ENCODE measurements around the gene BRD1. TPM values are rescaled to one million over a fixed set of nuclear protein-coding genes. Genes with fewer than 3 reads are reported as not detected.
"Not testable (repeated sequence)": the region's sequence is repeated elsewhere in the genome, so short reads cannot be mapped to it uniquely, and the experiment has no call there.

Gene BRD1
- total RNA-seq, 1 donor from 2014 or later = 40.3 TPM

DNA sequence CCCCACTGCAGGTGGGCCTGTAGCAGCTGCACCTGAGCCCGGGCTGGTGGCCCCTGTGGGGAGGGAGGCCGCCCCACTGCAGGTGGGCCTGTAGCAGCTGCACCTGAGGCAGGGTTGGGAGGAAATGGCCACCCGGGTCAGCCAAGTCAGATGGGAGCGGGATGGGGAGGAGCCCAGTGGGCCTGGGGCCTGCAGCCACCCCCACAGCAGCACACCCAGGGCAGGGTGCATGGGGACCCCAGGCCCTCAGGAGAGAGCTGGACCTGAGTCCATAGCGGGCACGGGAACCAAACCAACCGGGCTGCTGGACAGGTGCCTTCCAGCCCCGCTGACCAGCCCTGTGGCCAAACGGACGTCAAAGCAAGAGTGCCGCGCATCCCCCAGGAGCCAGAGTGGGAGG is 61.7 kb downstream of the BRD1 start:
- TF ChIP-seq, protein P1, sequence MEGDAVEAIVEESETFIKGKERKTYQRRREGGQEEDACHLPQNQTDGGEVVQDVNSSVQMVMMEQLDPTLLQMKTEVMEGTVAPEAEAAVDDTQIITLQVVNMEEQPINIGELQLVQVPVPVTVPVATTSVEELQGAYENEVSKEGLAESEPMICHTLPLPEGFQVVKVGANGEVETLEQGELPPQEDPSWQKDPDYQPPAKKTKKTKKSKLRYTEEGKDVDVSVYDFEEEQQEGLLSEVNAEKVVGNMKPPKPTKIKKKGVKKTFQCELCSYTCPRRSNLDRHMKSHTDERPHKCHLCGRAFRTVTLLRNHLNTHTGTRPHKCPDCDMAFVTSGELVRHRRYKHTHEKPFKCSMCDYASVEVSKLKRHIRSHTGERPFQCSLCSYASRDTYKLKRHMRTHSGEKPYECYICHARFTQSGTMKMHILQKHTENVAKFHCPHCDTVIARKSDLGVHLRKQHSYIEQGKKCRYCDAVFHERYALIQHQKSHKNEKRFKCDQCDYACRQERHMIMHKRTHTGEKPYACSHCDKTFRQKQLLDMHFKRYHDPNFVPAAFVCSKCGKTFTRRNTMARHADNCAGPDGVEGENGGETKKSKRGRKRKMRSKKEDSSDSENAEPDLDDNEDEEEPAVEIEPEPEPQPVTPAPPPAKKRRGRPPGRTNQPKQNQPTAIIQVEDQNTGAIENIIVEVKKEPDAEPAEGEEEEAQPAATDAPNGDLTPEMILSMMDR (IDR thresholded peaks at IDR 0.05; ENCODE audit: unreplicated experiment) = no peak
- DNase-seq (ENCODE audit: low spot score) = no peak
- peaks cover 1% of the 10 kb centered on the region for H3K27me3 Mint-ChIP-seq (ENCODE audit: unreplicated experiment)
- peaks cover 7% of the 10 kb centered on the region for H3K9me3 Mint-ChIP-seq (ENCODE audit: unreplicated experiment)
- H3K36me3 Mint-ChIP-seq (ENCODE audit: low read depth, unreplicated experiment) = peaks cover 7% of the 10 kb centered on the region
- no peak overlapping the region for H3K27ac Mint-ChIP-seq (ENCODE audit: unreplicated experiment)
- no peaks in the 10 kb centered on the region for H3K4me1 Mint-ChIP-seq (ENCODE audit: unreplicated experiment)
- H3K4me3 Mint-ChIP-seq (ENCODE audit: unreplicated experiment) = no peak overlapping the region

DNA sequence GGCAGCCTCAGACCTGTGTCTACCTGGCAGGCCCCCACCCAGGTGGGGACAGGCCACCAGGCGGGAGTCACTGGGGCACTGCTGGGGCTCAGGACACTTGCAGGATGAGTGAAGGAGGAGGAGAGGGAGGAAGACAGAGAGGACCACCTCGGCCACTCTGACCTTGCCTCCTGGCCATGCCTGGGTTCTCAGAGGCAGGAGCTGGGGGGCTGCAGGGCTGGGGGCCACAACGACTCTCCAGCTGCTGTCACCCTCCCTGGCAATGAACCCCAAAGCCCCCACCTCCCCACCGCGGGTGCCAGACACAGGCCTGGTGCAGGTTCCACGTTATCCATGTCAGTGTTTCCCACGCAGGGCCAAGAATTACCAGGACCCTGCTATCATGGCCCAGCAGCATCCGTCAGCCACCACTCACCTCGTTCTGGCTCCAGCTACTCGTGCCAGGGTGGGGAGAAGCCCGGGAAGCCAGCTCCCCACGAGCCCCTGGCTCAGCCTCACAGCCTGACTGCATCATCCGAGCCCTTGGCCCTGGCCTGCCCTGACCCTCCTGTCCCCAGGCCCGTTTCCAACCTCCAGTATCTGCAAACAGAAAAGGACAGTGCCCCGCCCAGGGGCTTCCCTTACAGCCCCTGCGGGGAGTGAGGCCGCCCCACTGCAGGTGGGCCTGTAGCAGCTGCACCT is 62.4 kb downstream of the BRD1 start:
- H3K27ac Mint-ChIP-seq (ENCODE audit: unreplicated experiment) = no peak overlapping the region
- H3K4me3 Mint-ChIP-seq (ENCODE audit: unreplicated experiment) = no peak overlapping the region
- no peak for DNase-seq (ENCODE audit: low spot score)
- TF ChIP-seq, protein P1 (IDR thresholded peaks at IDR 0.05; ENCODE audit: unreplicated experiment) = no peak
- H3K4me1 Mint-ChIP-seq (ENCODE audit: unreplicated experiment) = peaks cover 4% of the 10 kb centered on the region
- peaks cover 7% of the 10 kb centered on the region for H3K36me3 Mint-ChIP-seq (ENCODE audit: low read depth, unreplicated experiment)
- peaks cover 1% of the 10 kb centered on the region for H3K27me3 Mint-ChIP-seq (ENCODE audit: unreplicated experiment)
- H3K9me3 Mint-ChIP-seq (ENCODE audit: unreplicated experiment) = peaks cover 7% of the 10 kb centered on the region

DNA sequence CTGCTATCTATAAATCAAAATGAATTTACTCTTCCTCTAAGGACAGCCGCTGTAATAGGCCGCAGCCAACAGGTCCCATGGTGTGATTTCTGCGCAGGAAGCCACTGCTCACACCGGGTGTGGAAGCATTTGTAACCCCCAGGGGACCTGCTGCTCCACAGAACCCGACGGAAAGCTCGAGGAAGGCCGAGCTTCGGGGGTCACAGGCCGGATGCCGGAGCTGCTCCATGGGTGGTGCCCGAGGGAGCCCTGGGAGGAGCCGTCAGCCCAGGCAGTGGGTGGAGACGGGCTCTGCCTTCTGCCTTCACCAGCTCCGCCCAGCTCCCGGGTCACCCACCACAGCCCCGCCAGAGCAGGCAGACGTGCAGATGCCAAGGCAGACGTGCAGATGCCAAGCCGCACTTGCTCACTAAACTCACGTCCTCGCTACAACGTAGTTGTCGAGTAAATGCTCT is 63.5 kb downstream of the BRD1 start:
- Mint-ChIP-seq H3K36me3 (ENCODE audit: low read depth, unreplicated experiment) (peaks cover 7% of the 10 kb centered on the region), H3K9me3 (ENCODE audit: unreplicated experiment) (peaks cover 7% of the 10 kb centered on the region), H3K4me3 (ENCODE audit: unreplicated experiment) (no peak overlapping the region), H3K27ac (ENCODE audit: unreplicated experiment) (no peak overlapping the region), H3K4me1 (ENCODE audit: unreplicated experiment) (peaks cover 8% of the 10 kb centered on the region), H3K27me3 (ENCODE audit: unreplicated experiment) (peaks cover 1% of the 10 kb centered on the region)
- TF ChIP-seq, protein P1 (IDR thresholded peaks at IDR 0.05; ENCODE audit: unreplicated experiment) = no peak
- no peak for DNase-seq (ENCODE audit: low spot score)

DNA sequence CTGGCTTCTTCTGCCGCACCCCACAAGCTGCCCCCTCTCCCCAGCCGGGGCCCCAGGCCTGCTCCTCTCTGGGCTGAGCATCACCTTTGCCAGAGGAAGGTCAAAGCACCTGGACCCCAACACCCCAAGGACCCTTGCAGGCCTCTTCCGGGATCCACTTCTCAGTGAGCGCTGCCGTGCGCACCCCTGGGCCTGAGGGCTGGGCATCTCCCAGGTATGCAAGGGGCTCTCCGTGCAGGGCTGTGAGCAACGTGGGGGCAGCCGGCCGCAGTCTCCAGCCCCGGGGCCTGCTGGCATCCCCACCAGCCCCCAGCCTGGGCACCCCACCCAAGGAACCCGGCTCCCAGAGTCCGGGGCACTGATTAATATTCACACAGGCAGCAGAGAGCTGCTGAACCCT is 64.0 kb downstream of the BRD1 start:
- Mint-ChIP-seq H3K4me1 (ENCODE audit: unreplicated experiment) (peaks cover 8% of the 10 kb centered on the region), H3K27ac (ENCODE audit: unreplicated experiment) (no peak overlapping the region), H3K4me3 (ENCODE audit: unreplicated experiment) (no peak overlapping the region), H3K27me3 (ENCODE audit: unreplicated experiment) (peaks cover 1% of the 10 kb centered on the region), H3K9me3 (ENCODE audit: unreplicated experiment) (peaks cover 7% of the 10 kb centered on the region), H3K36me3 (ENCODE audit: low read depth, unreplicated experiment) (peaks cover 7% of the 10 kb centered on the region)
- DNase-seq (ENCODE audit: low spot score) = no peak
- TF ChIP-seq, protein P1 (IDR thresholded peaks at IDR 0.05; ENCODE audit: unreplicated experiment) = no peak

DNA sequence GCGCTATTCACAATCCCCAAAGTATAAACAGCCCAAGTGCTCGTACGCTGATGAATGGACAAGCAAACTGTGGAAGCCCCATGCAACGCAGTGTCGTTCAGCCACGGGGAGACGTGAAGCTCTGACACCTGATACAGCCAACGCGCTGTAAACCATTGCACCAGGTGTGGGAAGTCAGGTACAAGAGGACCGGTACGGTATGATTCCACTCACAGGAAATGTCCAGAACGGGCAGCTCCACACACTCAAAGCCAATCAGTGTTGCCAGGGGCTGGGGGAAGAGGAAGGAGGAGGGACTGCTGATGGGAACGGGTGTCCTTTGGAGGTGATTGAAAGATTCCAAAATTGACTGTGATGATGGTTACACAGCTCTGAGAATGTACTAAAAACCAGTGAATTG is 64.5 kb downstream of the BRD1 start:
- peaks cover 8% of the 10 kb centered on the region for H3K4me1 Mint-ChIP-seq (ENCODE audit: unreplicated experiment)
- H3K27ac Mint-ChIP-seq (ENCODE audit: unreplicated experiment) = no peak overlapping the region
- peaks cover 7% of the 10 kb centered on the region for H3K9me3 Mint-ChIP-seq (ENCODE audit: unreplicated experiment)
- H3K27me3 Mint-ChIP-seq (ENCODE audit: unreplicated experiment) = peaks cover 1% of the 10 kb centered on the region
- peaks cover 7% of the 10 kb centered on the region for H3K36me3 Mint-ChIP-seq (ENCODE audit: low read depth, unreplicated experiment)
- no peak for DNase-seq (ENCODE audit: low spot score)
- TF ChIP-seq, protein P1 (IDR thresholded peaks at IDR 0.05; ENCODE audit: unreplicated experiment) = no peak
- peak overlapping the region; percentile 31 for H3K4me3 Mint-ChIP-seq (ENCODE audit: unreplicated experiment)

DNA sequence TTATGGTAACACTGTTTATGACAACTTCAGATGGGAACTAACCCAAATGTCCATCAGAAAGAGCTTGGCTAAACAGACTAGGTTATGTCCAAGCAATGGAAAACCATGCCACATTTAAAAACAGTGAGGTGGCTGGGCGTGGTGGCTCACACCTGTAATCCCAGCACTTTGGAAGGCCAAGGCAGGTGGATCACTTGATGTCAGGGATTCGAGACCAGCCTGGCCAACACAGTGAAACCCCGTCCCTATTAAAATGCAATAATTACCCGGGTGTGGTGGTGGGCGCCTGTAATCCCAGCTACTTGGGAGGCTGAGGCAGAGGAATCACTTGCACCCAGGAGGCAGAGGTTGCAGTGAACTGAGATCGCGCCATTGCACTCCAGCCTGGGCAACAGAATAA is 65.1 kb downstream of the BRD1 start:
- not testable (repeated sequence) for H3K9me3 Mint-ChIP-seq (ENCODE audit: unreplicated experiment); H3K27ac Mint-ChIP-seq (ENCODE audit: unreplicated experiment); H3K4me3 Mint-ChIP-seq (ENCODE audit: unreplicated experiment); DNase-seq (ENCODE audit: low spot score); H3K36me3 Mint-ChIP-seq (ENCODE audit: low read depth, unreplicated experiment); H3K4me1 Mint-ChIP-seq (ENCODE audit: unreplicated experiment); H3K27me3 Mint-ChIP-seq (ENCODE audit: unreplicated experiment)

Measured in endothelial cell (in vitro differentiated cells).